Stimulated activated CD4-positive, alpha-beta T cell treated with anti-CD3 and anti-CD28 coated beads, Interleukin-2, amount 100 ng/mL, for 24 hours (primary cell): ENCODE measurements around the gene PLXNA1.

ENCODE experiments used
- DNase-seq, 2 donors: peaks; one replicate each; pipeline ENCODE4 v3.0.0-alpha.2; 2020

Gene PLXNA1

GRCh38 chr3:126988451-126989021, 5.6 kb downstream of the PLXNA1 start:
- no peak for DNase-seq

DNA sequence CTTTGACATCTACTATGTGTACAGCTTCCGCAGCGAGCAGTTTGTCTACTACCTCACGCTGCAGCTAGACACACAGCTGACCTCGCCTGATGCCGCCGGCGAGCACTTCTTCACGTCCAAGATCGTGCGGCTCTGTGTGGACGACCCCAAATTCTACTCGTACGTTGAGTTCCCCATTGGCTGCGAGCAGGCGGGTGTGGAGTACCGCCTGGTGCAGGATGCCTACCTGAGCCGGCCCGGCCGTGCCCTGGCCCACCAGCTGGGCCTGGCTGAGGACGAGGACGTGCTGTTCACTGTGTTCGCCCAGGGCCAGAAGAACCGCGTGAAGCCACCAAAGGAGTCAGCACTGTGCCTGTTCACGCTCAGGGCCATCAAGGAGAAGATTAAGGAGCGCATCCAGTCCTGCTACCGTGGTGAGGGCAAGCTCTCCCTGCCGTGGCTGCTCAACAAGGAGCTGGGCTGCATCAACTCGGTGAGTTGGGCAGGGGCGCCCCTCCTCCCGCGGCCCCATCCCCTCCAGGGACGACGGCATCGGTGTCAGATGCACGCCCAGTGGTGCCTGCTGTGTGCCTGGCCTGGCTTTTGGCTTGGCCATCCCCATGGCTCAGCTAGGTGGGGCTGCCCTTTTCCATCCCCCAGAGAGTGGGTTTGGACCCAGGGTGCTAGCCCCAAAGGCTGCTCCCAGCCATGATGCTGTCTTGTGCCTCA, 6.6 kb downstream of the PLXNA1 start:
- no peak for DNase-seq

GRCh38 chr3:126990024-126990700, 7.2 kb downstream of the PLXNA1 start:
- no peak for DNase-seq

DNA sequence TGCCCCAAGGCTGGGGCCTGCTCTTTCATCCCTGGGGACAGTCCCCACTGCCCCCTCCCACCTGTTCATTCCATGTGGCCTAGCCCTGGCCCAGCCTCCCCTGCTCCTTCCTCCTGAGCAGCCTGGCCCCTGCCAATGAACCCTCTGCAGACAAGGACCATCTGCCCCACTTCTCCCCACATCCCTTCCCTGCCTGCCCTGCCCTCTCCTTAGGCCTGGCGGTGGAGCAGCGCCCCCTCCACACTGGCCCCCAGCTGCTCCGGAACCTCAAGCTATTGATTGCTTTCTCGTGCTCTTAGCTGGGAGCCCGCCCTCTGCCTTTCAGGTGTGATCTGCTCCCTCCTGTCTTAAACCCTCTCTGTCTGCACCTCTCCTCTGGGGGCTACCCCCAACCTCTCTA, 8.0 kb downstream of the PLXNA1 start:
- no peak for DNase-seq

- no peak for DNase-seq
Observed at GRCh38 chr3:126991366-126992200, 8.7 kb downstream of the PLXNA1 start.

DNA sequence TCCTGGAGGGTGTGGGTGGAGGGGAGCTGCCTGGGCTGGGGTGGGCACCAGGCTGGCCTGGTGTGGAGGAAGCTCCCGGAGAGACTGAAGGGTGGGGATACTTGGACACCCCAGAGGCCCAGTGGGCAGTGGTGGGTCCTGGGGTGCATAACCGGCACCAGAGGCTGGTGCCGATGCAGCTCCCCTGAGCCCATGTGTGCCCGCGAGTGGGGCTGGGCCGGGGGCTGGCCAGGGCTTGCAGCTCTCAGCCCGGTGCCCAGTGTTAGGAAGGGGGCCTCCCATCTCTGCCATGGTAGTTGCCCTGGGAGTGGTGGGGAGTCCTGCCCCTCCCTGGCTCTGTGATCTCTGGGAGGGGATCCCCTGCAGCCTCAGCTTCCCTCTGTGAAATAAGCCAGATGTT, 9.3 kb downstream of the PLXNA1 start:
- DNase-seq = no peak

DNA sequence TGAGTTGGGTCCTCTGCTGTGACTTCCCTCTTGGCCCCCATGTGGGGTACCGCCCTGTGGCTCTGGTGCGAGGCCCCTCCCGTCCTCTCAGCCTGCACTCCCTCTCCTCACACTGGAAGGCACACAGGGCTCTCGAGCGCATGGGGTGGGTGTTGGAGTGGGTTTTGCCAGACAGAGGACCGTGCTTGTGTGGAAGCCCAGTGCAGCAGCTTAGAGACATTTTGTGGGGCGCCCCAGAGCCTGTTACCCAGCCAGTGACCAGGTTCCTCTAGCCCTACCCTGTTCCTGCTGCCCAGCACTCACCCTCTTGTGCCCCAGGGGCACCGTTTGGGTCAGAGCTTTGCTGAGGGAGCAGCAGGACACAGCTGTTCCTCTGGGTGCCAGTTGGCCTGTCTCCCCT, 9.9 kb downstream of the PLXNA1 start:
- no peak for DNase-seq

GRCh38 chr3:126993436-126993835, 10.5 kb downstream of the PLXNA1 start:
- DNase-seq = no peak

DNA sequence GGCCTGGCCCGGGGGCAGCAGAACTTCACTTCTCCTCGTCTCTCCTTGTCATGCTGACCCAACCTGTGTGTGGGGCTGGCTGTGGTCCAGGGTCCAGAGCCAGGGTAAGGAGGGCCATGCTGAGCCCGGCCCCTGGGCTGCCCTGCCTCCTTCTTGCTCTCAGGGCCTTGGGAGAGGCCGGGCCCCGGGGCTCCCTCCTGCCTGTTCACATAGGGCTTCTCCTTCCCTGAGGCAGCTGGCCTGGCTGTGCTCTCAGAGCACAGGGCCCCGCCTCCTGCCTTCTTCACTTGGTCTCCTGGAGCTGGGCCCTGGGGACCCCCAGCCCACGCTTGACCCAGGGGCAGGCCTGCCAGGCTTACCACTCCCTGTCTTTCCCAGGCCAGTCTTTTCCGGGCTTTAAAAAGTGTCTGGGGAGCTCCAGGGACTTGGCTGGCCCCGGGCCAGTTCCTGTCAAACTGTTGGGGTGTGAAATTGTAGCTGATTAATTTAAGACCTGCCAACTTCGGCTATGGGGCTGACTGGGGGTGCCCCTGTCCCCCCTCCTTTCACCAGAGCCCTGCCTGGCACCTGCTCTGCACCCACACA, 11.8 kb downstream of the PLXNA1 start:
- no peak for DNase-seq

DNA sequence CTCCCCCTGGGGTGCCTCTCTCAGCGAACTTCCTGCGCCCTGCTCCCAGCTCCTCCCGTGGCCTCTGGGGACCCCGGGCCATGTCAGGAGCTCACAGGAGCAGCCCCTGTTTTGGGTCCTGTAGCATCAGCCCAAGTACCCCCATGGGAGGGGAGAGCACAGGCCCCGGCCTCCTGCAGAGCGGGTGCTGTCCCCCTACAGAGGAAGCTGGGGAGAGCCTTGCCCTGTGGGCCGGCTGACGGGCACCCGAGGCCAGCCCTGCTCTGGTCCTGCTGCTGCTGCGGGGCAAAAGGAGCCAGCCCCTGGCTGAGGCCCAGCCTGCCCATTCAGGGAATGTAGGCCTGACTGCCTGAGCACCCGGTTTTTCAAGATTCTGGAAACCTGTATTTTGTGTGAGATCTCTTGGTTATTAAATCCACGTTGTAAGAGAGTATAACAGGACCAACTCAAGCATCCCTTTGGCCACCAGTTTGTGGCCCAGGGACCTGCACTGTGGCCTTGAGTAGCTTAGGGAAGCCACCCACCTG, 12.4 kb downstream of the PLXNA1 start:
- no peak for DNase-seq

DNA sequence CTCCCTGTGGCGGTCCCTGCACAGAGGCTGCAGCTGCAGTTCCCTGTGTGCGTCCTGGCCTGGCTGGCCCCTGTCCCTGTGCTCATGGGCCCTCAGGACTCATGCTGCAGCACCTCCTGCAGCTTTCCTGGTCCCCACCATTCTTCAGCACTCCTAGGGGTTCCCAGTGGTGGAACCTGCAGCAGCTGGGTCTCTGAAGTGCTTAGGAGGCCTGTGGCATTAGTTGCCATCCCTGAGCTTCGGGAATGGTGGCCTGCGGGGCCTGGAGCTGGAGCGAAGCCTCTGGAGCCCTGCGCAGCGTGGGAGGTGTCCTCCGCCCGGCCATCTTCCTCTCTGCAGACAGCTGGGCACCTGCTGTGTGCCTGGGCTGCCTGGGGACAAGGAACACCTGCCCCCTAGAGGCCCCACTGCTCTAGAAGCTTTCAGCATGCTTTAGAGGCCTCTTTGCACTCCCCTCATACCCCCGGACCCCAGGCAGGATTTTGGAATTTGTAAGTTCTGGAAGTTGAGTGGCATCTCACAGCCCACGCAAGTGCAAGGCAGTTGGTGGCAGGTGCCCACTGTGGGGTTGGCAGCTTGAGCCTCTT, 13.1 kb downstream of the PLXNA1 start:
- DNase-seq = no peak

DNA sequence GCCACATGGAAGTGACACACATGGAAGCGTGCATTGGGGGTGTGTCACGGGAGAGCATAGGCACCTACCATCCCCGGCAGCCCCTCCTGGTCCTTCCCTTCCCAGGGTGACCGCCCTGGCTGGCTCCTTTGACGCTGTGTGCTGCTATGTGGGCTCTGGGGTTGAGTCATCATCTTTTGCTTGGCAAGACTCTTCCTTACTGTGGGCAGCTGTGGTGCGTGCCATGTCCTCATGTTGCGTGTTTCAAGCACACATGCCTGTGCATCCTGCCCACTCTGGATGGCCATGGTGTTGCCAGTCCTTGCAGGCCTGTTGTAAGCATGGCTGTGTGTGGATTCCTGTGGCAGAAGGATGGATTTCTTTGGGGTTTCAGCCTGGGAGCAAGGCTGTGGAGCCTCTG, 14.0 kb downstream of the PLXNA1 start:
- DNase-seq = no peak

DNA sequence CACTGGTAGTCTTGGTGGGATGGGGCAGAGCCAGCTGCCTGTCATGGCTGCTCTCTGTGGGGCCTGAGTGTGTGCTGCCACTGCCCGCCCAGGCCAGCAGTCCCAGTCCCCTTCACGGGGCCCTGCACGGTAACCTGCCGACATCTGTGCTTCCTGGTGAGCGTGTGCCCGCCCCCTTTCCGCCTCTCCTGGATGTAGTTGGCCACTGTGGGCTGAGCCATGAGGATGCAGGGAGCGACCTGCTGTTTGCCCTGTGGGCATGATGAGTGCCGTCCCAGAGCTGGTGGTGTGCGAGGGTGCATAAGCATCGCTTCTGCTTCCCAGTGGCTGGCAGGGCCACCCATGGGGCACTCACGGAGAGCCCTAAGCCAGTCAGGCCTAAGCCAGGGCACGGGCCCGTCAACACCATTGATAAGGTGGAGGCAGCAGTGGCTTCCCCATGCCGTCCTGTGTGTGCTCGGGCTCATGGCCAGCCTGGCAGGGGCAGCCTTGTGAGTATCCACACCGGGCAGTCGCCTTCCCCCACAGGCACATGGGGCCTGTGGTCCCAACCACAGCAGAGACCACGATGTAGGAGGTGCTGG, 14.6 kb downstream of the PLXNA1 start:
- no peak for DNase-seq

GRCh38 chr3:126998320-126998719, 15.4 kb downstream of the PLXNA1 start:
- no peak for DNase-seq

DNA sequence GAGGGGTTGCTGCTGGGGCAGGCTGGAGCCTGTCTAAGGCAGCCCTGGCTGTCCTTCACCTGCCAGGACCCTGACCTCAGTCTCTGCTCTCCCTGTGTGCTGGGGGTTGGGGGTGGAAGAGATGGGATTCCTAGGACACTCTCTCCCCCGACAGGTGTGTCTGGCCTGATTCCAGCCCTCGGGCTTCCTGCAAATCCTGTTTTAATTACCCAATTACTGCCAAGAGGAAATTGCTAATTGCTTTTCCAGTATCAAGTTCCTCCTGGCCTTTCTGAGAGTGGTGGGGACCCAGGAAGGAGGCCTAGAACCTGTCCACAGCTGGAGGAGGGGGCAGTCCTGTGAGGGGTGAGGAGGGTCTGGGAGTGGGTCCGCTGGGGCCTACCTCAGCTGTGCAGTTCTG, 15.8 kb downstream of the PLXNA1 start:
- no peak for DNase-seq

DNA sequence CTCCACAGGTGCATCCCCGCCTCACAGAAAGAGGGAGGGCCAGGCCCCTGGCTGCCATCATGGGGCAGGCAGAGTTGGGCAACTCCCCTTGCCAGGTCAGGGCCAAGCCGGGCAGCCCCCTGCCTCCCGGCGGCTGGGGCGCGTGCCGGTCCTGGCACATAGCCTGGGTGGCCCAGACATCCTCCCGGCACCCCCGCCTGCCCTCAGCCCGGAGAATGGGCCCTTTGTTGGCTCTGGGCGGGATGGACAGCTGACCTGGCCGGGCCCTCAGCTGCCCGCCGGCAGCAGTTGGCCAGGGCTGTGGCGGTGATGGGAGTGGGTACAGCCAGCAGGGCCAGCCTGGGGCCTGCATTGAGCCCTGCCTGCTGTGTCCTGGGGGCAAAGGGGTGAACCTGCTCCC, 16.5 kb downstream of the PLXNA1 start:
- no peak for DNase-seq

DNA sequence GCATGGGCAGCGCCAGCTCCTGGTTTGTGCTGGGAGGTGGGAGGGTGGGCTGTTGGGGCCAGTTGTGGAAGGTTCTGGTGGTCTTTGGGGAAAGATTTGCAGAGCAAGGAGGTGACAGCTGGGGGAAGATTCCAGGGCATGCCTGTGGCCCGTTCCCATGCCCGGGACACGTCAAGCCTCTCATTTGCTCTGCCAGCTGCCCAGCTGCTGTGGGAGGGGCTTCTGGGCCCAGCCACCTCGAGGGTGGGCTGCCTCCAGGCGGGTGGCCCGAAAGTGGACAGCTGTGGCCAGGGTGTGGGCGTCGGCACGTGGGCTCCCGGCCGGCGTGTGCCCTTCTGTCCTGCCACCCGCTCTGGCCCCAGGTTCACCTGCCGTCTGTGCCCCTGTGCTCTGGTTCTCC, 17.2 kb downstream of the PLXNA1 start:
- DNase-seq = no peak

GRCh38 chr3:127000761-127001160, 17.8 kb downstream of the PLXNA1 start:
- DNase-seq = no peak

GRCh38 chr3:127001486-127002194, 18.7 kb downstream of the PLXNA1 start:
- DNase-seq = no peak

DNA sequence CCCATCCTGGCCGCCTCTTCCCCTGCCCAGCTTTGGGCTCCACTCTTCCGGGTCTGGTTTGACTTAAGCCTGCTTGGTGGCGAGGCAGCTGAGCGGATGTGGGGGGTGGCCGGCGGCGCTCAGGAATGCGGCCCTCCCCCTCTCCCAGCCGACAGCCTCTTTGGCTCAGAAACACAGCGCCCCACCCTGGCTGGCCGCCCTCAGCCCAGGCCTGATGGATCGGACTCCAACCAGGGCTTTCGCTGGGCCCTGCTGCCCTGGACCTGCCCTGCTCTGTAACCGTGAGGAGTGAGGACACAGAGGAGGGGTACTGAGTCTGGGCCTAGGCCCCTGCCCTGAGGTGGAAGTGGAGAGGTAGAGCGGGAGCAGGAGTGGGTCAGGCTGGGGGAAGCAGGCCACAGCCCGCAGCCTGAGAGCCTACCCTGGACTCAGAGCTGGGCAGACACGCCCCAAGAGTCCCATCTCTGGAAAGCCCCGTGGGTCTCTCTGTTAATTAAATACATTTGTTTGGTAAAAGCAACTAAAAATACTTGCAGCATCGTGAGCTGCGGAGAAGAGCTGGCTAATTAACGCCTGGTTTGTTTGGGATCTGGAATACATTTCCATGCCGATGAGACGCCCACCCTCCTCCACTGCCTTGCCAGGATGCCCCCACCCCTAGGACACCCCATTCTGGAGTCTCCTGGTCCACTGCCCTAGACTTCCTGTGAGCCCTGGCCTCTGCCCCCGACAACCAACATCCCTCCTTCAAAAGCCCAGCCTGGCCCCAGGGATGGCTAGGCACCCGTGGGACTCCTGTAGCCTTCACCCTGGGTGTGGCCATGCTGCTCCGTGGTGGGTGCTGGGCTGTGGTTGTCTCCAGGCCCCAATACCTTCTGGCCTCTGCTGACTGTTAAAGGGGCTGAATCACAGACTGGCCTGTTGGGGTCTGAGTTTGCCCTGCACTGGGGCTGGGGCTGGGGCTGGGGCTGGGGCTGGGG, 19.6 kb downstream of the PLXNA1 start:
- no peak for DNase-seq
